Measurements from ENCODE around the gene GAB4. TPM values are rescaled to one million over a fixed set of nuclear protein-coding genes. Genes with fewer than 3 reads are reported as not detected.
"Not testable (repeated sequence)": the region's sequence is repeated elsewhere in the genome, so short reads cannot be mapped to it uniquely, and the experiment has no call there.

Gene GAB4
- total RNA-seq, 3 donors from 2014 or later, result not detected

DNA sequence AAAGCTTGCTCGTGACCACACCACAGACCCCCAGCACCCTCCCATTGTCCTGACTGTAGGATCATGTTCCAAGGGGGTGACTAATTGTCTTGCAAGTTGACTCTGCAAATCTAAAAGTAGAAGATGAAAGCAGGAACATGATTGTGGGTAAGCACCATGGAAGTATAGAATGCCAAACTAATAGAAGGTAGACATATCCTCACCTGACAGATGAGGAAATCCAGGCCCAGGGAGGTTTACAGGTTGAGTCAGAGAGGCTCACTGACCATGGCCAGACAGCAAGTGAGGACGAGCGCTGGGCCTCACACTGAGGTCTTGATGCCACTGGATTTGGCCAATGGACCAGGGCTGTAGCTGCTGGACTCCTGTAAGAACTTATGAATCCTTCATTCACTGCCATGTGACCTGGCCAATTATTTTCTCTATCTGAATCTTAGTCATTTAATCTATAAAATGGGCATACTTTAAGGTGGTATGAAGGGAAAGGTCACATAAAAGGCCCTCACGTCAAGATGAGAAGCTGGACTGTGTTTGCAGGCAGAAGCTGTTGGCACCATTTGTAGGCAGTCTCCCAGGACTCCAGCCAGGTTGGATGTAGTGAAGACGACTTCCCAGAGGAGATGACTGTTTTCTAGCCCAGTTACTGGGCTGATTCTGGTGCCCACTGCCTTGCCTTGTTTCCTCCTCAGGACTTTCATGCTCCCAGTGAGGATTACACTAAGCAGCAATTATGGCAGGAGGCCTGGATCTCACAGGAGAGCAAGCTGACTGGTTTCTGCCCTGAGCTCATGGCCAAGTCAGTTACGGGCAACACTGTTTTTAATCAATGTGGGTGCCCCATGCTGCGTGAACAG is 54.6 kb downstream of the GAB4 start:
- TF ChIP-seq, protein P1, sequence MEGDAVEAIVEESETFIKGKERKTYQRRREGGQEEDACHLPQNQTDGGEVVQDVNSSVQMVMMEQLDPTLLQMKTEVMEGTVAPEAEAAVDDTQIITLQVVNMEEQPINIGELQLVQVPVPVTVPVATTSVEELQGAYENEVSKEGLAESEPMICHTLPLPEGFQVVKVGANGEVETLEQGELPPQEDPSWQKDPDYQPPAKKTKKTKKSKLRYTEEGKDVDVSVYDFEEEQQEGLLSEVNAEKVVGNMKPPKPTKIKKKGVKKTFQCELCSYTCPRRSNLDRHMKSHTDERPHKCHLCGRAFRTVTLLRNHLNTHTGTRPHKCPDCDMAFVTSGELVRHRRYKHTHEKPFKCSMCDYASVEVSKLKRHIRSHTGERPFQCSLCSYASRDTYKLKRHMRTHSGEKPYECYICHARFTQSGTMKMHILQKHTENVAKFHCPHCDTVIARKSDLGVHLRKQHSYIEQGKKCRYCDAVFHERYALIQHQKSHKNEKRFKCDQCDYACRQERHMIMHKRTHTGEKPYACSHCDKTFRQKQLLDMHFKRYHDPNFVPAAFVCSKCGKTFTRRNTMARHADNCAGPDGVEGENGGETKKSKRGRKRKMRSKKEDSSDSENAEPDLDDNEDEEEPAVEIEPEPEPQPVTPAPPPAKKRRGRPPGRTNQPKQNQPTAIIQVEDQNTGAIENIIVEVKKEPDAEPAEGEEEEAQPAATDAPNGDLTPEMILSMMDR (IDR thresholded peaks at IDR 0.05), result no peak
- Histone ChIP-seq H3K36me3 (ENCODE audit: low read depth) (no peaks in the 10 kb centered on the region), H3K4me3 (no peak overlapping the region), H3K4me1 (ENCODE audit: low read depth) (no peaks in the 10 kb centered on the region), H3K9me3 (no peaks in the 10 kb centered on the region)
- ATAC-seq, result no peak
- no peak for DNase-seq
- intact Hi-C loops (cut with DNase I, micrococcal nuclease), result no loop called here

DNA sequence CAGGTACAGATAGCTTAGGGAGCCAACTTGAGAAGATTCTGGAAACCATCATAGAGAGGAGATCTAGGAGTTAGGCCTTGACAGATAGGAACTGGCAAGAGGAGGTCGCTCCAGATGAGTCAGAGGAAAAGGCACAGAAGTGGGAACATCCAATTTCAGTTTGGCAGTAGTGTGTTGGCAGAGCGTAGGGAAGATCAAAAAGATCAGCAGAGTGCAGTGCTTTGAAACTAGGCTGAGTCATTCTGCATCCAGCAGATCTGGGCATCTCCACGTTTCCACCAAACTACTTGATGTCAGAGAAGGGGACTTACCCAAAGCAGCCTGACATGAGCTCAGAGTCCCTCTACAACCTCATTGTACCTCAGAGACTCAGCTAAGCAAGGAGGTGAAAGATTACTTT is 58.5 kb downstream of the GAB4 start:
- H3K4me1 ChIP-seq (ENCODE audit: low read depth), result no peaks in the 10 kb centered on the region
- TF ChIP-seq, protein P1 (IDR thresholded peaks at IDR 0.05), result no peak
- ATAC-seq, result no peak
- no peaks in the 10 kb centered on the region for H3K9me3 ChIP-seq
- intact Hi-C loops (cut with DNase I, micrococcal nuclease), result no loop called here
- no peaks in the 10 kb centered on the region for H3K36me3 ChIP-seq (ENCODE audit: low read depth)
- H3K4me3 ChIP-seq, result no peak overlapping the region
- DNase-seq, result no peak

DNA sequence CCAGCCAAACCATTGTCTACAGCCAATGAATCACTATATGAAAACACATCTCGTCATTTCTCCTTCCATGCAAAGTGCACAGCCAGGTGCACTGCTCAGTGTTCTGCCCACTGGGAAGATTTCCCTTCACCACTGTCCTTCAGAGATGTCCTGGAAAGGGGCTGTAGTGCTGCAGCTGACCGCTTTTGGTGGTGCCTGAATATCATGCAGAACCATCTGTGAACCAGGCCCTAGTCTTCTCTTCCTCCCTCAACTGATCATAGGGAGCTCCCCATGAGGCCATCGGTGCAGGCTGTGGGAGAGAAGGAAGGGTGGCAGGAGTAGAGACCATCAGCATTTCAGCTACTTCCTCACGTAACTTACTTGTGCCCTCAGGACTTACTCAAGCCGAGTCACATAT is 70.2 kb downstream of the GAB4 start:
- intact Hi-C loops (cut with DNase I, micrococcal nuclease), result no loop called here
- TF ChIP-seq, protein P1 (IDR thresholded peaks at IDR 0.05), result no peak
- no peaks in the 10 kb centered on the region for H3K36me3 ChIP-seq (ENCODE audit: low read depth)

DNA sequence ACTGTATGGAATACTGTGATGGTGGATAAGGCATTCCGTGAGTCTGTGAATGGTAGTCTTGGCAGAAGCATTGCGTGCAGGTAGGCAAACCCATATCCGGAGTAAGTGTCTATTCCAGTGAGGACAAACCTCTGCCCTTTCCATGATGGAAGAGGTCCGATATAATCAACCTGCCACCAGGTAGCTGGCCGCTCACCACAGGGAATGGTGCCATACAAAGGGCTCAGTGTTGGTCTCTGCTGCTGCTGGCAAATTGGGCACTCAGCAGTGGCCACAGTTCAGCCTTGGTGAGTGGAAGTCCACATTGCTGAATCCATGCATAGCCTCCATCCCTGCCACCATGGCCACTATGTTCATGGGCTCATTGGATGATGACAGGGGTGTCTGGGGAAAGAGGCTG is 70.8 kb downstream of the GAB4 start:
- H3K9me3 ChIP-seq; intact Hi-C loops (cut with DNase I, micrococcal nuclease); DNase-seq; H3K4me1 ChIP-seq (ENCODE audit: low read depth); H3K36me3 ChIP-seq (ENCODE audit: low read depth); ATAC-seq; H3K4me3 ChIP-seq: not testable (repeated sequence)

More for the DNA sequence above, 70.2 kb downstream of the GAB4 start:
- H3K4me3 ChIP-seq, result no peak overlapping the region
- DNase-seq (no peak), ATAC-seq (no peak)
- H3K9me3 ChIP-seq, result no peaks in the 10 kb centered on the region
- no peaks in the 10 kb centered on the region for H3K4me1 ChIP-seq (ENCODE audit: low read depth)

DNA sequence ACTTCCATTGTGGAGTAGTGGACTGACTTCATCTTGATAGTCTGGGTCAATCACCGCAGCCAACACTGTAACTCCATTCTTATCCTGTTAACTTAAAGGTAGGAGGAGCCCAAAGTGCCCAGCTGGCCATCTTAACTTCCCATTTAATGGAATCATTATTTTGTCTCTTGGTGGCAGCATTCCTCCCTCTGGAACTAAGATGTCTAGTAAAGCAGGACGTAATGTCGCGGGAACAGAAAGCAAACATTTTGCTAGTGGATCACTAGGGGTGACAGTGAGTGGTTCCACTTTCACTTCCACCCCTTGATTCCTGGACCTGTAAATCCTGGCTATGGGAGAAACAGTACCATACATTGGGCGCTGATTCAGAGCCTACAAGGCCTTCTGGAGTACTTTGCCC is 71.4 kb downstream of the GAB4 start:
- ATAC-seq (no peak), DNase-seq (no peak)
- H3K9me3 ChIP-seq, result no peaks in the 10 kb centered on the region
- no peaks in the 10 kb centered on the region for H3K4me1 ChIP-seq (ENCODE audit: low read depth)
- no peaks in the 10 kb centered on the region for H3K36me3 ChIP-seq (ENCODE audit: low read depth)
- intact Hi-C loops (cut with DNase I, micrococcal nuclease), result no loop called here
- H3K4me3 ChIP-seq, result no peak overlapping the region
- TF ChIP-seq, protein P1 (IDR thresholded peaks at IDR 0.05), result no peak

DNA sequence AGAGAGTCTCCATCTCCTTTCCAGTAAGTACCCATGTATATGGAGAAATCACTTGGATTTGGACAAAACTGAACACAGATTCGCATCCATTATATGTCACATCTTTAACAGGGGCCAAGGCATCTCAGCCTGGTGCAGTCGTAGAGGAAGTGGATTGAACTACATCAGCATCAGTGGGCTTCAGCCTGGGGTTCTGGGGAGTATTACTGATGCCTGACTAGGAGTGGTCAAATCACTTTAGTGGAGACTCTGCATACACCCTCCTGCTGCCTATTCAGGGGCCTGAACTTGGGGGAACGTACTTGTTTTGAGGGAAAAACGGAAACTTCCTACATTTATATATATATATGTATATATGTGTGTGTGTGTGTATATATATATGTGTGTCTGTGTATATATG is 72.8 kb downstream of the GAB4 start:
- intact Hi-C loops (cut with DNase I, micrococcal nuclease), result no loop called here
- DNase-seq (no peak), ATAC-seq (no peak)
- H3K4me1 ChIP-seq (ENCODE audit: low read depth), result no peaks in the 10 kb centered on the region
- no peaks in the 10 kb centered on the region for H3K9me3 ChIP-seq
- TF ChIP-seq, protein P1 (IDR thresholded peaks at IDR 0.05), result no peak
- no peaks in the 10 kb centered on the region for H3K36me3 ChIP-seq (ENCODE audit: low read depth)
- H3K4me3 ChIP-seq, result no peak overlapping the region

Data from mucosa of descending colon (tissue), 3 donors.